G401.6 (cell line): Measurements from ENCODE around the gene FBXL22.
"Not testable (repeated sequence)": the region's sequence is repeated elsewhere in the genome, so short reads cannot be mapped to it uniquely, and the experiment has no call there.

Experiments used
- FAIRE-seq: peaks from 2 replicates; lab custom pipeline; 2012; peaks lifted over from hg19 to GRCh38; lab: Jason Lieb, UNC

The FBXL22 gene

DNA sequence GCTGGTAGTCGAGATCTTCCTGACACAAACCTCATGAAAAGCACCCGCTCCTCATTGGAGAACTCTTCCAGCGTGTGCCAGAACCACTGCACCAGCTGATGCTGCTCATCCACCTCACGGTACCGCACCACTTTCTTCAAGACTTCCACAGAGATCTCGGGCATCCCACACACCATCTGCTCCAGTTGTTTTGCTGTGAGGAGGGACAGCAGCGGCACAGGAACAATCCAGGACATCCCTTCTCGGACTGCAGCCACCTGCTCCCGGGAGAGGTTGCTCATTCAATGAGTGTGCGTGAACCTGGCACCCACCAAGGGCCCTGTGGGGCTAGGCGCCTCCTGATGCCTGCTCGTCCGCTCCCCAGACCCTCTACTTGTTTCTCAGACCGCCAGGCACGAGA is 15.1 kb downstream of the FBXL22 start:
- FAIRE-seq = no peak

DNA sequence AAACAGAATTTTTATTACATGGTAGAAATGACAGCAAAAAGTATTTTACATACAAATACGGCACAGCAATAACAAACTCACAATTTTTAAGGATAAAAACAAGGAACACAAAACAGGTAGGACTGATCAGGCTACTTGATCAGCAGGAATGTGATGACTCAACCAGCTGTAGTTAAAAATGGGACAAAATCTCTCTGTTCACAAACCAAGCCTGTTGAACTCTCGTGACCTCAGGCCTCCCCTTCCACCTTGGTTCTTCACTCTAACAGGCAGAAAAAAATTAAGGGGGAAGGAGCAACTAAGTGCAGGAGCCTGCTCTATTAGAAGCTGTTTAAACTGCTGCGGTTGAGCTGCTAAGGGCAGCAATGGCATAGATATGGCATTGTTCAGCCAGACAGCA is 18.7 kb downstream of the FBXL22 start:
- no peak for FAIRE-seq

DNA sequence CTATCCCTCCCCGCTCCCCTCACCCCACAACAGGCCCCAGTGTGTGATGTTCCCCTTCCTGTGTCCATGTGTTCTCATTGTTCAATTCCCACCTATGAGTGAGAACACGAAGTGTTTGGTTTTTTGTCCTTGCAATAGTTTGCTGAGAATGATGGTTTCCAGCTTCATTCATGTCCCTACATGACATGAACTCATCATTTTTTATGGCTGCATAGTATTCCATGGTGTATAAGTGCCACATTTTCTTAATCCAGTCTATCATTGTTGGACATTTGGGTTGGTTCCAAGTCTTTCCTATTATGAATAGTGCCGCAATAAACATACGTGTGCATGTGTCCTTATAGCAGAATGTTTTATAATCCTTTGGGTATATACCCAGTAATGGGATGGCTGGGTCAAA is 20.0 kb downstream of the FBXL22 start:
- FAIRE-seq = not testable (repeated sequence)

DNA sequence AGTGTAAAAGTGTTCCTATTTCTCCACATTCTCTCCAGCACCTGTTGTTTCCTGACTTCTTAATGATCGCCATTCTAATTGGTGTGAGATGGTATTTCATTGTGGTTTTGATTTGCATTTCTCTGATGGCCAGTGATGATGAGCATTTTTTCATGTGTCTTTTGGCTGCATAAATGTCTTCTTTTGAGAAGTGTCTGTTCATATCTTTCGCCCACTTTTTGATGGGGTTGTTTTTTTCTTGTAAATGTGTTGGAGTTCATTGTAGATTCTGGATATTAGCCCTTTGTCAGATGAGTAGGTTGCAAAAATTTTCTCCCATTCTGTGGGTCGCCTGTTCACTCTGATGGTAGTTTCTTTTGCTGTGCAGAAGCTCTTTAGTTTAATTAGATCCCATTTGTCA is 20.4 kb downstream of the FBXL22 start:
- not testable (repeated sequence) for FAIRE-seq

DNA sequence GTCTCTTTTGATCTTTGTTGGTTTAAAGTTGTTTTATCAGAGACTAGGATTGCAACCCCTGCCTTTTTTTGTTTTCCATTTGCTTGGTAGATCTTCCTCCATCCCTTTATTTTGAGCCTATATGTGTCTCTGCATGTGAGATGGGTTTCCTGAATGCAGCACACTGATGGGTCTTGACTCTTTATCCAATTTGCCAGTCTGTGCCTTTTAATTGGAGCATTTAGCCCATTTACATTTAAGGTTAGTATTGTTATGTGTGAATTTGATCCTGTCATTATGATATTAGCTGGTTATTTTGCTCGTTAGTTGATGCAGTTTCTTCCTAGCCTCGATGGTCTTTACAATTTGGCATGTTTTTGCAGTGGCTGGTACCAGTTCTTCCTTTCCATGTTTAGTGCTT is 23.6 kb downstream of the FBXL22 start:
- not testable (repeated sequence) for FAIRE-seq

DNA sequence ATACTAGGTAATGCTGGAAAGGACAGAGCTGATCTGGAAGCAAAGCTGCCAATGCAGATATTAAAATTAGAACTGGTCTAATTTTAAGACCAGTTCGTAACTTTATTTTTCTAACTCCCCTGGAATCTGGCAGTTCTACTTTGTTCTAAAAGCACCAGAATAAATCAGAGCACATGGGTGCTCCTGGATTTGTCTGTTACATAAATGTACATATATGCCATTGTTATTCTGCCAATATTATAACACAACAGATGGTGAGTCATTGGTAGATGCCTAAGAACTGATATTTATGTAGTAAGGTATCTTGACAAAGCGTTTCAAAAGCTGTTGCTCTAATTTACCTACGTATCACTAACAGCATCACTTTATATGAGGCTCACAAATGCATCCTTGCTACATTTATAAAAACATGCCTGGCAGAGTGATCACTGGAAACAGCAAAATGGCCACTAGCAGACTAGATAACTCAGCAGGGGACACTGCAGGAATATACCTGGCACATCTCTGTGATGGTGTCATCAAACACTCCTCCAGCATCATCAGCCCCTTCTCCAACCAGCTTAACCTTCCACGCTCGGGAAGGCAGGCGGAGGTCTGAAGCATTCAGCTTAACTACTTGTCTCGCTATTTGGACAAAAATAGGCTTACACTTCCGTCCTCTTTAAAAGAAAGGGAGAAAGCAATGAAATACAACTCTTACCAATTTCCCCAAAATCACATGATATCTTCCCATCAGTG is 26.2 kb downstream of the FBXL22 start:
- FAIRE-seq = no peak

DNA sequence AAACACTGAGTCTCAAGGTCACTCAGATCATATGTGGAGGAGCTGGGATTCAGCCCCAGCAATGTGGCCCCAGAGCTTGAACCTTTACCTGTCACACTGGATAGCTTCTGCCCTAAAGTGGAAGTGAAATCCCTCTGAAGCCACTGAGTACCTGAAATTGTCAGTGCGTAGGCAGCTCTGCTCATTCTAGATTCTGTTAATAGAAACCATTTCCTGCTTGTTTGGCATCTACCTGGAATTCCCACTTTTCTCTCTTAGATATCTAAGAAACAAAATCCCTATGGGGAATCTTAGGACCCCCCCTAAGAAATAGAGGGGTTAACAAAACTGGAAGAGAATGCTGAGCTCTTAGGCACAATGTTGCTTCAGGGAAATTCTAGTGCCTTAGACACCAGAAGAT is 29.8 kb downstream of the FBXL22 start:
- no peak for FAIRE-seq

DNA sequence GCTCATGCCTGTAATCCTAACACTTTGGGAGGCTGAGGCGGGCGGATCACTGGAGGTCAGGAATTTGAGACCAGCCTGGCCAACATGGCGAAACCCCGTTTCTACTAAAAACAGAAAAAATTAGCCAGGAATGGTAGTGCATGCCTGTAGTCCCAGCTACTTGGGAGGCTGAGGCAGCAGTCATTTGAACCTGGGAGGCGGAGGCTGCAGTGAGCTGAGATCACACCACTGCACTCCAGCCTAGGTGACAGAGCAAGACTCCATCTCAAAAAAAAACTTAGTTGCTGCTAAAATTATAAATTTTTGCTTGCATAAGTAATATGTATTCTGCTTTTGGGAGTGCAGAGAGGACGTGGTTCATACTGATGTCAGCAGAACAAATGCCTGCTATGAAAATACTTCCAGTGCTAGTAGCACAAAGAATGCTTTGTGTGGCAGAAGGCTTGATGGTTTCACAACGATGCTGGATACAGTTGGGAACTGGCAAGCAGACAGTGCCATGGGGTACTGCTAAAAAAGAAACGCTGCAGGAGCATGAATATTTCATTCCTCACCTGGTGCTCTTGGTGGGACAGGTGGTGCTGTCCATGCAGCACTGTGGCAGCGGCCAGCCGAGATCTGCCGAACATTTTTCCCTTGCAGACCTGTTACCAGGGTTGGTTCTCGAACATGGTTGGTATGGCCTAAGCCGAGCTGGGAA is 31.1 kb downstream of the FBXL22 start:
- FAIRE-seq = no peak

DNA sequence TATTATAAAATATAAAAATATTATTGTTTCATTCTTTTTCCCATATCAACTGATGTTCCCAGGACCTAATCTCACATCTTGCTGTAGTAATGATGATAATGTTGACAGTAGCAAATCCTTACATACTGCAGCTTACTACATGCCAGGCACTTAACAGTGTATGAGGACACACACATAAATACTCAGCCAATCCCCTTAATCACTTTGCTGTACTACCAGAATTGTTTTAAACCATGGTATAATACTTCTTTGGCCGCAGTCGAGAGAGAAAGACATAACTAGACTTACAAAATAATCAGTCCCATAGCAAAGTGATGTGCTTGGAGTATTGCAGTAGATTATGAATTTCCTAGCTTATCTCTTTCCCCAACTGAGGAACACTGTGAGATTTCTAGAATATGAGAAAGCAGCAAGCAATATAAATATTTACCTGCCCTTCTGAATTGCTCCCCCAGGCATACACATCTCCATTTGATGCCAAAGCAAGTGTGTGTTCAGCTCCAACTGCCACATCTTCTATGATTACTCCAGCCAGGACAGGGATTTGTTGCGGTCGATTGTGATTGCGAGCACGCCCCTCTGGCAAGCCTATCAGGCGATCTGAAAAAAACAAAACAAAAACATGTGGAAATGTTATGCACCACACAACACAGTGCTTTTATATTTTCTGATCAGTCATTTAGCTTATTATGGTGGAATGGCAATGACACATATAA is 33.0 kb downstream of the FBXL22 start:
- FAIRE-seq = no peak

DNA sequence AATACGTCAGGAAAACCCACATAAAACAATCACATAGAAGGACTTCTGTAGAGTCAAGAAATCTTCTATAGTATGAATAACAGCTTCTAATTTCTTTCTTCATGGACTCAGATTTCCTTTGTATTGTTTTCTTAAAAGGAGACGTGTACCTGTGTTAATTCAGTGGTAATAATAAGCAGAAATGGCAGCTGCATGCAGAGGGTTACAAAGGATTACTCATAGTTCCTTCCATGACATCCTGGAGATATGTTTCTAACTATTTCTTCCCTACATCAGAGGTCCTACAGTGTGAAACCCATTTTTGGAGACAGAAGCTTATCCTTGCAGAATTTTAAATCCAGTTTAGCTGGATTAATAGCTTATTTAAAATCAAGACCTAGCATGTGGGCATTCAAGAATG is 36.1 kb downstream of the FBXL22 start:
- no peak for FAIRE-seq

DNA sequence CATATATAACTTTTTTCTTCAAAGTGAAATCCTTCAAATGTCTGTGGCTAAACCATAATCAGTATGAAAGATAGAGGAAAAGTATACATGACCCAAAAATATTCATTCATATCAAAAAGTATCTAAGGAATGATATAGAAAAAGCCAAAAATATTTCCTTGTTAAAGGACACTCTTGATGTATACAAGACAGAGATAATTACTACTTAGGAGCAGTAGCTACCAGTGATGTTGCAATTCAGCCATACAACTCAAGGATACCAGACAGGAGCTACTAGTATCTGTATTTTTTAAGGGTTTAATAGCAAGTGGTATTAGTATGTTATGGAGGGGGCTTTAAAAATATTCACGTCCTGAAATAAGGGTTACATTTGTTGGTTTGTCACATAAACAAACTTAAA is 37.0 kb downstream of the FBXL22 start:
- FAIRE-seq = no peak

DNA sequence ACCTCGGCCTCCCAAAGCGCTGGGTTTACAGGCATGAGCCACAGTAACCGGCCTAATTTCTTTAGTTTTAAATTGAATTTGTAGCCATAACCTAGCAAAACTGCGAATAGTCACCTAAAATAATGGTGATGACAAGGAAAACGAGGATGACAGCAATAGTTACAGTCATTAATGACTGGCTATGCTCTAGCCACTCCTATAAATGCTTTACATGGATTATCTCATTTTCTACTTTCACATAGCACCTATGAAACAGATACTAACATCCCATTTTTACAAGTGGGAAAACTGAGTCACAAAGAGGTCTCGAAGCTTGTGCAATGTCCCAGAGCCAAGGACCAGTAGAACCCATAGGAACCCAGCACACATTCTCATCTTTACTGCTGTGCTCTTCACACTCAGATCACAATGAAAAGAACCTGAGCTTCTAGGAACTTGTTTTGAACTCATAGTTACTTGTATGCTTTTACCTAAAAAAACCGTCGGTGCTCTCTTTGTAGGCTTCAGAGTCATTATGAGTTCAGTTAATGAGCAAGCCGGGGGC is 39.4 kb downstream of the FBXL22 start:
- FAIRE-seq = no peak

DNA sequence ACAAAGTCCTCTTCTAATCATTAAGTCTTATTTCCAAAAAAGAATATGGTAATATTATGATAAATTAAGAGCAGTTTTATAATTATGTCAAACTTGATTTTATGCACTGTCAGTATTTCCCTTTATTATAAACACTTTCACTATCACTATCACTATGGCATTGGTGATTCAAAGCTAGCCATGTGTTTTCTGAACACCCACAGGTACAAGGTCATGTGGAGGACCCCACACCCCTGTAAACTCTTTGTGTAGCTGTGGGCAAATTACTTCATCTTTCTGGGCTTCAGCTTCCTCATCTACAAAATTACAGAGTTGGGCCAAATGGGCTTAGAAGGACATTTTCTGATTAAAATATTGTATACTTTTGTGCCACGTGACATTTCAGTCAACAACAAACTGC is 41.7 kb downstream of the FBXL22 start:
- FAIRE-seq = no peak

DNA sequence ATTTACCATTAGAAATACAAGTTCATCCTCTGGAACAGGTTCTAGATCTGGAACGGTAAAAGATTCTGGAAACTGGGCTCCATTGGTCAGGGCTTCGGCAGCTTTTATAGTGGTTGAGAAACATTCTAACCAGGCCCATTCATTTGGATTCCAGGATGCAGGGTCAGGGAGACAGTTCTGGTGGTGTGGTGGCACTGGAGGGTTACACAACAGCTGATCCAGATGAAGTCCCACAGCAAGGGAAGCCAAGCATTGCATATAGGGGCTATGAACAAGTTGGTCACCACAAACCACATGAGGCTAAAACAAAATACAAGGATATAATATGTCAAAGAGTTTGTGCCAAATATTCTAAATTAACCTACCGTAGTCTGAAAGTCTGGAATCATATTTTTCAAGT is 43.0 kb downstream of the FBXL22 start:
- FAIRE-seq = no peak
